NCI-H2196 treated with DMSO at 0.1 percent for 48 hours (cell line): ENCODE results near the gene CD59.
"Not testable (repeated sequence)": the region's sequence is repeated elsewhere in the genome, so short reads cannot be mapped to it uniquely, and the experiment has no call there.

Source experiments
- DNase-seq: peaks from one replicate; lab custom pipeline; 2025; ENCODE audit not compliant: unreplicated experiment; lab: John Stamatoyannopoulos, UW

CD59 gene

DNA sequence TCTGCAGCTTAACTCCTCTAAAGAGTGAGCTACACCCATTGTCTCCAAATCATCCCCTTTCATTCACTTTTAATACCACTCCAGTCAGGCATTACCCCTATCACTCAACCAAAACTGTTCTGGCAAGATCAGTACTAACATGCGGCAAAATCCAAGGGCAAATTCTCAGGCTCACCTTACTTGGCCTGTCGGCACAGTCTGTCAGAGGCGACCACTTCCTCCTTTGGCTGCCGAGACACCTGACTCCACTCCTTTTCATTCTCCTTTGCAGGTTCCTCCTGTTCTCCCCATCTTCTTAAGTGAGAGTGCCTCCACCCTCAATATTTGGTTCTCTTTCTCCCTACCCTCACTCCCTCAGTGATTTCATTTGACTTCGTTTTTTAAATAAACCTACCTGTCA lies 39.8 kb downstream of the CD59 start:
- no peak for DNase-seq

DNA sequence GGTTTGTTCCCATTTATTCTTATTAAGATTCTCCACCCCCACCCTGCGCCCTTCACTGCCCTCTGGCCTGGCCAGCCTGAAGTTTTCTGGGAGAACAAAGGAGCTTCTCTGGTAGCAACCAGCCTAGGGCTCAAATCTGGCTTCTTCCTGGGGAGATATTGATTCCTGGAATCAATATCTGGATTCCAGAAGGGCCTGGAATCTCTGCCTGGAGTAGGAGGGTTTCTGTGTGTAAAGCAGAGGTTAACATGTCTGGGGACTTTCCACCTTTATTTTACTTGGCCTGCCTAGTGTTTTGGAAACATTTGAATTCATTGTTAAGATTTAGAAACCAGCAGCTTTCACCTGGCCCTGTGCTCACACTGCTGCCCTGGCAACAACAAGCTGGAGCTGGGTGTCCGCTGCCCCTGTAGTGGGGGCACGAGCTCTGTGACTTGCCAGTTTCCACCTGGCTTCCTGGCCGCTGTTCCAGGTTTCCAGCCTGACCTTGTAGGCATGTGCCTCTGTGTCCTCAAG lies 41.1 kb downstream of the CD59 start:
- DNase-seq = peak; percentile 4

DNA sequence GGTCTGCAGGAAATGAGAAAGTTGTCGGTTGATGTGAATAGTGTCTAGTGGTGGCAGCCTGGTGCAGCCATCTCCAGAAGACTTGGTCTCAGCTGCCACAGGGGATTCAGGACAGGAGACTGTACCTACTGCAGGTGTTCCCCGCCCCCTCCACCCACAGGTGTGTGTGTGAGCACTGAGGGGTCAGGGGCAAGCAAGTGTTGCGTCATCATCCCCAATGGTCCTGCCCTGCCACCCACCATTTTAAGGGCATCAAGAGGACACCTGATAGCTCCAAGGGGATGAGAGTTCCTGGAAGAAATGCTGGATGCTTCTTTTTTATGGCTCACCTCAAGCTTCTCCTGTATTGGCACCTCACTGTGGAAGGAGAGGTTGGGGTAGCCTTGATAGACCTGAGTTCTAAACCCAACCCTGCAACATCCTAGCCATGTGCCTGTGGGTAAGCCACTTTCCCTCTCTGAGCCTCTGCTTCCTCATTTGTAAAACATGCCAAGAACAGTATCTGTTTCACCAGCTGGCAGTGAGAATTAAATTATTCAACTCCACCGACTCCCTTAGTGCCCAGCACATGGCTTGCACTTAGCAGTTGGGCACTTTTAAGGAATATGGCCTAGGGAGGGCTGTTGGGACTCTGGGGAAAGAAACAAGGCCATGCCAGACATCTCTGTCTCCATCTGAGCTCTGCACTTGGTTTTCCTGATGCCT lies 41.7 kb downstream of the CD59 start:
- DNase-seq = no peak

DNA sequence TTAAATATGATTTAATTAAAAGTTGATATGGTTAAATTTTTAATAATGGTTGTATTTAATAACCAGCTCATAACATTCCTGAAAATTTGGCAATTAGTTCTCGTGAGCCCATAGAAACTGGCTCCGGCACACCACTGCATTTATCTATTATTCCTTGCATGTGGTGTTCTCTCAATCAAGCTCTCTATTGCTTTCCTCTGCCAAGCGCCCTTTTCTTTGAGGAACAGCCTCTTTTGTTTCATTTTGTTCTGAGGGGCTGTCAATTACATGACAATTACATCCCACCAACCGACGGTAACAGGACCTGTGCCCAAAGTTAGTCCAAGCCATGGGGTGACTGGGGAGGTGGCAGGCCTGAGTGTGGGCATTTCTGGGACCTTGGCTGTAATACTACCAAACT lies 43.7 kb downstream of the CD59 start:
- DNase-seq = no peak

DNA sequence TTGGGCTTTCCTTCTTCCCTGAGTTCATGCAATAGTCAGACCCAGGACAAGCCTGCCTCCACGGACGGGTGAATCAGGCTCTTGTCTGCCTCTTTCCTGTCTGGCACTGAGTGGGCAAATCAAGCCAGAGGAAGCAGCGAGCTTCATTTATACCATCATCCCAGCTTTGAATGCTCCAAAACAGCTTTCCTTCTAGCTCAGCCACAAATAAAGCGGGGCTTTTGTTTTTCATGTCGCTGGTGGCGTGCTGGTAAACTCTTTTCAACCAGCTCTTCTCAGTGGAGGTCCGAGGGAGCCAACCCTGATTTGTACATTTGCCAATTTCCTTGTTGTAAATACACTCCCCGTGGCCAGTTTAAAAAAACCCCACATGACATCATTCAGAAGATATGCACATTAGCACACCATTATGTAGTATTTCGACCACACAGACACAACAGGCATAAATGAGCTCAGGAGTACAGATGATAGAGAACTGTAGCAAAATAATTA lies 44.2 kb downstream of the CD59 start:
- peak; percentile 79 for DNase-seq

DNA sequence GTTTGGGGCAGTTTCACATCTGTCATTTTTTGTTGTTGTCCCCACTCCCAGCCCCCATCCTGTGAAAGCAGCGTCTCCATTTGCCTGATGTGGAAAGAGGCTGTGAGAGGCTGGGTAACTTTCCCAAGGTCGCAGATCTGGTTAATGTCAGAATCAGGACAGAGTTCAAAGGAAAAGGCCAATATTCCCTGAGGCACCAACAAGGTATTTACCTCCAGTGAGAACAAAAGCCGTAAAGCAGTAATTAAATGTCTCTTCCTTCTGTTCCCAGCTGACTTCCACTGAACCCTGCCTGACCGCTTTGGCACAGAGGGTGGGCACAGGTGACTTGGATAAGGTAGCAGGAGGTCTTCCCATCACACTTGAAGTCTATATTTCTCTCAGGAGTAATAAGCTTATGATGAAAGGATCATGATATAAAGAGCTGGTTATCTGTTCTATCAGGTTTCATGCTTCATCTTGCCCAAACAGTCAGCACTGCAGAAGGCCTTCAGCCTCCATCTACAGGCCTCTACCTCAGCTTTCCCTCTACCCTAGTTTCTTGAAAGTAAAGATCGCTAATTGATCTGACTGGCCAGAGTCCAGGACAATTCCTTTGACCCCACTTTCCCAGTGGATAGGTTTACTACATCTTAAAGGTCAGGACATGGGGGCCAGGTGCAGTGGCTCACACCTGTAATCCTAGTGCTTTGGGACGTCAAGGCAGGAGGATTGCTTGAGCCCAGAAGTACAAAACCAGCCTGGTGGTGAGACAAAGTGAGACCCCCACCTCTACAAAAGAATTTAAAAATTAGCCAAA lies 45.0 kb downstream of the CD59 start:
- DNase-seq = no peak

DNA sequence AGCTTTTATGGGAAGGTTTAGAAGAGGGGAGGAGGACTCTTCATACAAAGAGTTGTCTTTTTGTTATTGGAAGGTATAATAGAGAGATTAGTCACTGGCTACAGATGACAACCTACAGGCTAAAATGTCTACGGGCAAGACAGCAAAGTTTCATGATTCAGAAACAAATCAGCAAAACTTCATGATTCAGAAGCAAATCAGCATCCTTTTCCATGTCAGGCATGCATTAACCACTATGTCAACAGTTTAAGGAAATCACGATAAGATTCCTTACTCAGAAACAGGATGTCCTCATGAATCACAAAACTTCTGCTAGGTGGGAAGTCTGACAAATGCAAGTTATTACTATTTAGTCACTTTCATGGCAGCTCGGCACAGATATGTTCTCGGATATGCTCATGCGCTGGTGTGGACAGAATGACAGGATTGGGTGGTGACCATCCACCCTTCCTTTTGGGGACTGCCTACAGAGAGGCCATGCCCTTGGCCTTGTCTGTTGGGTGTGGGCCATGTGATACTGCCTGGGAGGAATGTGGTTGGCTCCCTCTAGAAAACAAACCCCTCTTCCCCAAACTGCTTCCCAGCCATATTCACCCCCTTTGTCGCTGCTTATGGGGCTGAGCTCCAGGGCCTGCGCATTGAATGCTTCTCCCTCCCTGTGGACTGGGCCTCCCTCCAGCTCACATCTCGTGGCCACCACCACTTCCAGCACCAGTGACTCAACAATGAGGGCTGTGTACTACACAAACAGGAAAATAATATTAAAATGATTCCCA lies 45.7 kb downstream of the CD59 start:
- no peak for DNase-seq

DNA sequence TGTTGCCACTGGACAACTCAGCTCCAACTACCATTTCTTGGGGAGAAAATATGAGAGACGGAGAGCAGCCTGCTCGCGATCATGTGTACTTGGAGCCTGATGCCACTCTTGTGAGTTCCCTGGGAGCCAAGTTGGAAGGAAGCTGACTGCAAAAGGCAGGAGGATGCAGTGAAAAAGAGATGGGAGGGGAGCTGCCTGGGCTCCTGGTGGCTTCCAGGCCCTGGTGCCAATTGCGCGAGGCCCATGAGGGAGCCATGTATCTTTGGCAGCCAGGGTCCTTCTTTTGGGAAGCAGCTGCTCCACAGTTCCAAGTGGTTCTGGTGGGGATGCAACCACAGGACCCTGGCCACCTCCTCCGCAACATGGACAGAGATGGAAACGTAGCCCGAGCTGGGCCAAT lies 46.7 kb downstream of the CD59 start:
- no peak for DNase-seq

DNA sequence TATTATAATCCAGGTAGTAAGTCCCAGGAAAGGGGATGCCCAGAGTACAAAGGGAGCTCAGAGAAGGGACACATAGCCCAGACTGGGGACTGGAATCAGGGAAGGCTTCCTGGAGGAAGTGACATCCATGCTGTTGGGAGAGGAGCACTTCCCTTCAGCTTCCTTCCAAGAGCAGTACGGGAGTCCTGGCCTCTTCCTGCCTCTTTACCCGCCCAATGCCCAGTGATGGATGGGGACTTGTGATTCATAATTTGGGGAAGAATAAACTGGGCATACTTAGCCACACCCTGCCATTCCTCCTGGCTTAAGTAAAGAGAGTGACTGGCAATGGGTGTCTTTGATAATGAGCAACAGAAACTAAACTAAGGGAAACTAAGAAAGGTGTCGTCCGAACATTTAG lies 47.1 kb downstream of the CD59 start:
- no peak for DNase-seq

DNA sequence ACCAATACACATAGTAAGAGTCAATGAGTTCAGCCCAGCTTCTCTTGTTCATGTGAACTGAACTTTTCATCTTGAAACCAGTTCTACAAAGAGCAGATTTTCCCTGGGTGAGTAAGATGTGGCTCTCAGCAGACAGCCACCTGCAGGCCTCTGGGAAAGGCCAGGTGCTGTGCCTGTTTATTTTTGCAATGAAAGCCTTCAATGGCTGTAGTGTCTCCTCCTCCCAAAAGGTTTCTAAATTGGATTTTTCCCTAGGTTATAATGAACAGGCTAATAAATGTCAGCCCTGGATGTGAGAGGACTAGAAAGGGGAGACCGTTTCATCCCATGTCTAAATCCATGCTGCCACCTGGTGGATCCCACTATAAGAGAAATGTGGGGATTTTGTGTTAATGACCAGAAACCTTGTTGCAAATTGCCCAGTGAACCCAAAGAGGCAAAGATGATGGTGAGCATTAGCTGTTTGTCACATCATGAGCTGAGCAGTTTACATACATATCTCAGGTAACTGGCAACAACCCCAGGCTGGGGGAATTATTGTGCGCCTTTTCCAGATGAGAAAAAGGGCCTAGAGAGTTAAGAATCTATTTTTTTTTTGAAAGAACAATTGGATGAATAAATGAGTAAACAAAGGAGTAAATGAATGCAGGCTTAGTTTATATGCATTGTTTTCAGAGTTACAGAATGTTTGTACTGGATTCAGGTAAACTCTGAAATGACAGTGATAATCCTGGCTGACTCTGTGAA lies 48.3 kb downstream of the CD59 start:
- DNase-seq = peak; percentile 43

DNA sequence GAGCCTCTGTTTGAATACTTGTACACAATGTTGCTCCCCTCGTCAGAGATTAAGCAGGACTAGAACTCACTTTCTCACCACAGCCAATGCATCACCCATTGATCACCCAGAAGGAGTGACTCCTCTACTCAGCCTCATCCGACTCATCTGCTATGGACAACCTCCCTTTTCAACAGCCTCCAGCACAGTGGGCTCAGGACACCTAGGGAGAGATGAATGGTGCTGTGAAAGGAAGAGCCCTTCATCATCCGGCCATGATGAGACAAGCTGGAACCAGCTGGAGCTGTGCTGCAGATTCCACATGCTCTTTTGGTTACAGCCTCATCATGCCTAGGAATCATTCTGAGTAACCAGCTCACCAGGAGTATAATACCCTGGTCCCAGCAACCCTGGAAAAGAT lies 51.1 kb downstream of the CD59 start:
- DNase-seq = no peak

DNA sequence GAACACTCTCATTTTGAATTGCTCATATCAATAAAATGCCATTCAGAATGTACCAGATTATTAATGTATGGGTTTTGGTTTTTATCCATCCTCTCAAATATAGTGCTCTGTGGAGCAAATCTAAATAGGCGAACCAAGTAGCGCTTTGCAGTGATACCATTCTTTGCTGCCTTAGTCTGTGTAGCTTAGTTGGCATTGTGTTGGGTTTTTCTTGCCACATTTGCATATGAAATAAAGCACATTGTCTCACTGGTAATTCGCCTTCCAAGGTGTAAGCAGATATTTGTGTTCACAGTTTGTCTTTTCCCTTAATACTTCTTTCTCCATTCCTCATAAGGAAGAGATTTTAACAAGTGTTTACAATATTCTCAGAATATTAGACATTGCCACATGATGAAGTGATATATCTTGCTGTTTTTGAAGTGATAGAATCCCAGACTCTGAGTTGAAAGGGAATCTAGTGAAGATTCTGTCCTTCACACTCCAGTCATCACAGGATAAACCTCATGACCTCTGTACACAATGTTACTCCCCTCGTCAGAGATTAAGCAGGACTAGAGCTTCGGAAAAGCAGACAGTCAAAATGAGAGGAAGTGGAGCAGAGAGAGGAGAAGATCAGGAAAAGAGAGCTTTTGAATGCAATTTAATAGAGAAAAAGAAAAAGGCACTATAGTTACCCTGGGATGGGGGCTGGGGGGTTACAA lies 52.1 kb downstream of the CD59 start:
- no peak for DNase-seq

DNA sequence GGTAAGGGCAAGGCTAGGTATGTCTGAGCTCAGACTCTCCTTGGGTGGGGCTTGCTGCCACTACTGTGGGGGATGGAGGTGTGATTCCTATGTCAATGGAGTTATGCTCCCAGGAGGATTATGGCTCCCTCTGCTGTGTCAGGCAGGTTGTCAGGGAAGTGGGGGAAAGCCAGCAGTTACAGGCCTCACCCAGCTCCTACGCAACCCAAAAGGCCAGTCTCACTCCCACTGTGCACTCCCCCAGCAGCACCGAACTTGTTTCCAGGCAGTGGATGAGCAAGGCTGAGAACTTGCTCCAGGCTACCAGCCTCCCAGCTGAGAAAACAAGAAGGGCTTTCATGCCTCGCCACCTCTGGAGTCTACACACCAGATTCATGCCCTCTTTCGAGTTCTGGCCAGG lies 53.8 kb downstream of the CD59 start:
- DNase-seq = no peak

DNA sequence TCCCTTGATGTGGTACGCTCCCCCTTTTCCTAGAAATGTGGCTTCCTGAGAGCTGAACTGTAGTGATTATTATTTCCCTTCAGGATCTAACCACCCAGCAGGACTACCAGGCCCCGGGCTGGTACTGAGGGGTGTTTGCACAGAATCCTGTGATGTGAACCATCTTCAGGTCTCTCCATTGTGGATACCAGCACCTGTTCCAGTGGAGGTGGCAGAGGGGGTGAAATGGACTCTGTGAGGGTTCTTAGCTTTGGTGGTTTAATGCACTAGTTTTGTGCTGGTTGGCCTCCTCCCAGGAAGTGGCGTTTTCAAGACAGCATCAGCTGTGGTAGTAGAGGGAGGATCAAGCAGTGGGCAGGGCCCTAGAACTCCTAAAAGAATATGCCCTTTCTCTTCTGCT lies 54.2 kb downstream of the CD59 start:
- DNase-seq = no peak

DNA sequence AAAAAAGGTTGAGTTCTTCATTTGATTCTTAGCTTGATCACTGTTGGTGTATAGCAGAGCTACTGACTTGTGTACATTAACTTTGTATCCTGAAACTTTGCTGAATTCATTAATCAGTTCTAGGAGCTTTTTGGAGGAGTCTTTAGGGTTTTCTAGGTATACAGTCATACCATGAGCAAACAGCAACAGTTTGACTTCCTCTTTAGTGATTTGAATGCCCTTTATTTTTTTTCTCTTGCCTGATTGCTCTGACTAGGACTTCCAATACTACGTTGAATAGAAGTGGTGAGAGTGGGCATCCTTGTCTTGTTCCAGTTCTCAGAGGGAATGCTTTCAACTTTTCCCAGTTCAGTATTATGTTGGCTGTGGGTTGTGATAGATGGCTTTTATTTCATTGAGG lies 57.6 kb downstream of the CD59 start:
- DNase-seq = not testable (repeated sequence)

DNA sequence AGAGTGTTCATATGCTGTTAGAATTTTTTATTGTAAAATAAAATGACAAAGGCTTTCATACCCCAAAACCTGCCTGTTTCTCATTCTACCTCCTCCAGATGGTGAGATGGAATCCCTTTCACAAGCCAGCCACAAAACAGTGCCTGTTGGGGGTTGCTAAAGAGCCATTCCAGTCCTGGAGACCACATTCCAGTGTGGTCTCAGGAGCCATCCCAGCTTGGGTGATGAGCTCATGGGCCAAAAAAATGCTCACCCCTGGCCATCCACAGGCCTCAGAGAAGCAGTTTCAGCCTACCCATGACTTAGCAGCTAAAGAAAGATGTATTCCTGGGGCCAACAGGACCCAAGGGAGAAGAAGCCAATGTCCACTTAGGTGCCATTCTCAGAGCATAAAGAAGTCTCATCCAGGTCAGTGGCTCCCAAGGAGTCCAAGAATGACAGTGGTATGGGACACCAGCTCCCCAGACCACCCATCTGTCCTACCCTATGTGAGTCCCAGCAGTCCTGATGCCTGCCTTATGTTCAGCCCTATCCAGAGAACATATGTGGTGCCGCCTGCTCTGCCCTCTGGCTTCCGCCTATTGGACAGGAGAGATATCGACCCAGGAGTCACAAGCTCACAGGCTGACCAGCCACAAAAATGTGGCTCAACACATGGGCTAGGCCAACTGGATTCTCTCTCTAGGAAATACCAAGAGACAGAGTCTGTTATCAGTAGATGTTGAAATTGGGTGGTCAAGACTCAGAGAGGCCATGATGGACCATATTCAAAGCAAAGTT lies 62.0 kb downstream of the CD59 start:
- DNase-seq = no peak

DNA sequence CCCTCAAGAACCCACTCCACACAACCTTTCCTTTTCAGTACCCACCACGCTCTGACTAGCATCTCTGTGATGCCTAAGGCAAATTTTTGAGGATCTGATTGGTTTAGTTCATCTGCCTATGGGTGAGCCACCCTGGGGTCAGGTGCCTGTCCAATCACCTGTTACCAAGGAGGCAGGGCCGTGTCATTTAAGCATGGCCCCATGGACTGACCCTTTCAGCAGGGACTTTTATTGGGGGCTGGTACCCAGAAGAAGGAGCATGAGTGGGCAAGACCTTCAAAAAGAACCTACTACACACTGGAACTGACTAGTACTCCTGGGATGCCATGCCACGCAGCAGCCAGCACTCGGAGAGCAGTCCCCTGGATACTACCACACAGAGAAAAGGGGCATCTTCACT lies 64.0 kb downstream of the CD59 start:
- DNase-seq = no peak

DNA sequence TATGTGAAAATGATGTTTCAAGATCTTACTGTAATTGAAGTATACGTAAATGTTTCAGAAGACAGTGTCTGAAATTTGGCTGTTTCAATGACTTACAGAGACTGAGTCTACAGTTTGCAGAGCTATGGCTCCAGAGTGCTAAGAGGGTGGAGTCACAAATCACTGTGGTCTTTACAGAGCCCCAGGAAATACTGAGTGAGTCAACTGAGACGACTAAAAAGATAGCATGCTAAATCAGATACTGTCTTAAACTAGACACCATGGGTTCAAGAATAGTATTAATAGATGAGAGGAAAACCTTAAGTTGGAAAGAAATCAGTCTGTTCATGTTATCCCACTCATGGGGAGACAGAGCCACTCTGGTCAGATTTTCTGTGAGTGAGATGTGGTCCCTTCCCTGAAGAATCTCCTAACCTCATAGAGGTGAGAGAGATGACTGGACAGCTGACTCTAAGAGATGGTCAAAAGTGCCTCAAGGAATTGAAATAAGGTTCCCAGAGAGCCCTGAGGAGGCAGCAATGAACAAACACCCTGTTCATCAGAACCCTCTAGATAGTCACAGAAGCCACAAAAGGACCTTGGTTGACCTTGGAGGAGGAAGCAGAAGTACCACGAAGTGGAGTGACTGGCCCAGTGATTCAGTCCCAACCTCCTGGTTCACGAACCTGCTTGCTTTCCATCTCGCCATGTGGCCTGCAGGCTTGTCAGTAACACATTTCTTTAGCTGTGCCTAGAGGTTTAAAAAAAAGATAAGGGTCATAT lies 65.8 kb downstream of the CD59 start:
- no peak for DNase-seq
